DOHH2 (cell line): Measurements from ENCODE around the gene OR2T3.

Source experiments
- H3F3A ChIP-seq: fragments of 200-600 bp; sonication (generic), shearing (Covaris generic); 2 replicates; pipeline ENCODE4 v1.6.0; 2016; ENCODE audit warnings: antibody characterized with exemption, mild to moderate bottlenecking; ENCODE audit not compliant: control insufficient read depth, insufficient read depth
- H3K27ac ChIP-seq: fragments of 200-600 bp; sonication (generic); 2 replicates; pipeline ENCODE4 v1.5.1; 2014; ENCODE audit warnings: low read depth, mild to moderate bottlenecking, low read length, moderate library complexity
- H3K27me3 ChIP-seq: fragments of 200-600 bp; sonication (generic); 2 replicates; pipeline ENCODE4 v1.6.1; 2014; ENCODE audit warnings: mild to moderate bottlenecking, low read length, mixed read lengths; ENCODE audit not compliant: control insufficient read depth
- H3K36me3 ChIP-seq: fragments of 200-600 bp; sonication (generic); 2 replicates; pipeline ENCODE4 v1.6.1; 2014; ENCODE audit warnings: mild to moderate bottlenecking, low read length, moderate library complexity, mixed read lengths; ENCODE audit not compliant: control insufficient read depth
- H3K4me1 ChIP-seq: fragments of 200-600 bp; sonication (generic); 2 replicates; pipeline ENCODE4 v1.6.1; 2014; ENCODE audit warnings: mild to moderate bottlenecking, low read length, mixed read lengths; ENCODE audit not compliant: control insufficient read depth
- H3K4me2 ChIP-seq: fragments of 200-600 bp; sonication (generic); 2 replicates; pipeline ENCODE4 v1.6.0; 2014; ENCODE audit warnings: mild to moderate bottlenecking, low read length, moderate library complexity
- H3K4me3 ChIP-seq: fragments of 200-600 bp; sonication (generic); 2 replicates; pipeline ENCODE4 v1.5.1; 2014; ENCODE audit warnings: mild to moderate bottlenecking, low read length, mixed read lengths
- H3K79me2 ChIP-seq: fragments of 200-600 bp; sonication (generic); 2 replicates; pipeline ENCODE4 v1.6.1; 2014; ENCODE audit warnings: mild to moderate bottlenecking, low read length, mixed read lengths; ENCODE audit not compliant: control insufficient read depth
- H3K9me2 ChIP-seq: fragments of 200-600 bp; sonication (generic); replicated peaks from 2 replicates; pipeline ENCODE4 v1.6.1; 2014; ENCODE audit warnings: mild to moderate bottlenecking, low read length, mixed read lengths; ENCODE audit not compliant: control insufficient read depth
- H3K9me3 ChIP-seq: fragments of 200-600 bp; sonication (generic); 2 replicates; pipeline ENCODE4 v1.6.1; 2014; ENCODE audit warnings: antibody characterized with exemption, low read length, mixed read lengths; ENCODE audit not compliant: control insufficient read depth, insufficient read depth
- H4K20me1 ChIP-seq: fragments of 200-600 bp; sonication (generic); 2 replicates; pipeline ENCODE4 v1.6.0; 2014; ENCODE audit warnings: low read depth, mild to moderate bottlenecking, antibody characterized with exemption, low read length, moderate library complexity; ENCODE audit not compliant: control insufficient read depth, insufficient read depth
- EZH2phosphoT487 ChIP-seq: fragments of 200-600 bp; sonication (generic); IDR thresholded peaks from 2 replicates; pipeline ENCODE4 v1.6.1; 2017; ENCODE audit warnings: borderline replicate concordance, mild to moderate bottlenecking, antibody characterized with exemption, low read length, moderate library complexity, mixed read lengths
- TF ChIP-seq, protein P1 (sequence below): fragments of 200-600 bp; sonication (generic); IDR thresholded peaks from one replicate; pipeline ENCODE4 v1.5.1; 2014; ENCODE audit warnings: antibody characterized with exemption, mild to moderate bottlenecking, low read depth, low read length; ENCODE audit not compliant: poor library complexity, severe bottlenecking

OR2T3 gene

DNA sequence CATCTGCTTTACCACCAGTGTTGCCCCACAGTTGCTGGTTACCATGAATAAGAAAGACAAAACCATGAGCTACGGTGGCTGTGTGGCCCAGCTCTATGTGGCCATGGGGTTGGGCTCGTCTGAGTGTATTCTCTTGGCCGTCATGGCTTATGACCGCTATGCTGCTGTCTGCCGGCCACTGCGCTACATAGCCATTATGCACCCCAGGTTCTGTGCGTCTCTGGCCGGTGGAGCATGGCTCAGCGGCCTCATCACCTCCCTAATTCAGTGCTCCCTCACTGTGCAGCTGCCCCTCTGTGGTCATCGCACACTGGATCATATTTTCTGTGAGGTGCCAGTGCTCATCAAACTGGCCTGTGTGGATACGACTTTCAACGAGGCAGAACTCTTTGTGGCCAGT lies 48.7 kb downstream of the OR2T3 start:
- Histone ChIP-seq H3K9me3 (no peaks in the 10 kb centered on the region), H3K4me2 (no peak overlapping the region)
- no peak for TF ChIP-seq EZH2phosphoT487
- TF ChIP-seq, protein P1, sequence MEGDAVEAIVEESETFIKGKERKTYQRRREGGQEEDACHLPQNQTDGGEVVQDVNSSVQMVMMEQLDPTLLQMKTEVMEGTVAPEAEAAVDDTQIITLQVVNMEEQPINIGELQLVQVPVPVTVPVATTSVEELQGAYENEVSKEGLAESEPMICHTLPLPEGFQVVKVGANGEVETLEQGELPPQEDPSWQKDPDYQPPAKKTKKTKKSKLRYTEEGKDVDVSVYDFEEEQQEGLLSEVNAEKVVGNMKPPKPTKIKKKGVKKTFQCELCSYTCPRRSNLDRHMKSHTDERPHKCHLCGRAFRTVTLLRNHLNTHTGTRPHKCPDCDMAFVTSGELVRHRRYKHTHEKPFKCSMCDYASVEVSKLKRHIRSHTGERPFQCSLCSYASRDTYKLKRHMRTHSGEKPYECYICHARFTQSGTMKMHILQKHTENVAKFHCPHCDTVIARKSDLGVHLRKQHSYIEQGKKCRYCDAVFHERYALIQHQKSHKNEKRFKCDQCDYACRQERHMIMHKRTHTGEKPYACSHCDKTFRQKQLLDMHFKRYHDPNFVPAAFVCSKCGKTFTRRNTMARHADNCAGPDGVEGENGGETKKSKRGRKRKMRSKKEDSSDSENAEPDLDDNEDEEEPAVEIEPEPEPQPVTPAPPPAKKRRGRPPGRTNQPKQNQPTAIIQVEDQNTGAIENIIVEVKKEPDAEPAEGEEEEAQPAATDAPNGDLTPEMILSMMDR, result no peak

More for the DNA sequence above, 48.7 kb downstream of the OR2T3 start:
- H3K27ac ChIP-seq, result no peak overlapping the region
- H3K4me1 ChIP-seq, result no peaks in the 10 kb centered on the region
- no peaks in the 10 kb centered on the region for H3K27me3 ChIP-seq
- no peaks in the 10 kb centered on the region for H3K36me3 ChIP-seq
- H3K79me2 ChIP-seq, result no peaks in the 10 kb centered on the region
- no peaks in the 10 kb centered on the region for H3K9me2 ChIP-seq
- no peaks in the 10 kb centered on the region for H3F3A ChIP-seq
- no peak overlapping the region for H3K4me3 ChIP-seq
- no peaks in the 10 kb centered on the region for H4K20me1 ChIP-seq
